ENCODE data around the gene THY1. TPM values are rescaled to one million over a fixed set of nuclear protein-coding genes. Genes with fewer than 3 reads are reported as not detected.
"Not testable (repeated sequence)": the region's sequence is repeated elsewhere in the genome, so short reads cannot be mapped to it uniquely, and the experiment has no call there.

Gene THY1
- total RNA-seq, 1 donor from 2014 or later, result 17.8 TPM

DNA sequence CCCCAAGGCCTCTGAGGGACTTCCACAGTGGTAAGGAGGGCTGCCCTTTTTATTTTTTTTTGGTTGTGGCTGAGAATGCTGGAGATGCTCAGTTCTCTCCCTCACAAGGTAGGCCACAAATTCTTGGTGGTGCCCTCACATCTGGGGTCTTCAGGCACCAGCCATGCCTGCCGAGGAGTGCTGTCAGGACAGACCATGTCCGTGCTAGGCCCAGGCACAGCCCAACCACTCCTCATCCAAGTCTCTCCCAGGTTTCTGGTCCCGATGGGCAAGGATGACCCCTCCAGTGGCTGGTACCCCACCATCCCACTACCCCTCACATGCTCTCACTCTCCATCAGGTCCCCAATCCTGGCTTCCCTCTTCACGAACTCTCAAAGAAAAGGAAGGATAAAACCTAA lies 4.2 kb downstream of the THY1 start:
- no peak for DNase-seq (ENCODE audit: low spot score)

- DNase-seq (ENCODE audit: low spot score), result no peak
Observed at GRCh38 chr11:119417726-119418540, 5.0 kb downstream of the THY1 start.

DNA sequence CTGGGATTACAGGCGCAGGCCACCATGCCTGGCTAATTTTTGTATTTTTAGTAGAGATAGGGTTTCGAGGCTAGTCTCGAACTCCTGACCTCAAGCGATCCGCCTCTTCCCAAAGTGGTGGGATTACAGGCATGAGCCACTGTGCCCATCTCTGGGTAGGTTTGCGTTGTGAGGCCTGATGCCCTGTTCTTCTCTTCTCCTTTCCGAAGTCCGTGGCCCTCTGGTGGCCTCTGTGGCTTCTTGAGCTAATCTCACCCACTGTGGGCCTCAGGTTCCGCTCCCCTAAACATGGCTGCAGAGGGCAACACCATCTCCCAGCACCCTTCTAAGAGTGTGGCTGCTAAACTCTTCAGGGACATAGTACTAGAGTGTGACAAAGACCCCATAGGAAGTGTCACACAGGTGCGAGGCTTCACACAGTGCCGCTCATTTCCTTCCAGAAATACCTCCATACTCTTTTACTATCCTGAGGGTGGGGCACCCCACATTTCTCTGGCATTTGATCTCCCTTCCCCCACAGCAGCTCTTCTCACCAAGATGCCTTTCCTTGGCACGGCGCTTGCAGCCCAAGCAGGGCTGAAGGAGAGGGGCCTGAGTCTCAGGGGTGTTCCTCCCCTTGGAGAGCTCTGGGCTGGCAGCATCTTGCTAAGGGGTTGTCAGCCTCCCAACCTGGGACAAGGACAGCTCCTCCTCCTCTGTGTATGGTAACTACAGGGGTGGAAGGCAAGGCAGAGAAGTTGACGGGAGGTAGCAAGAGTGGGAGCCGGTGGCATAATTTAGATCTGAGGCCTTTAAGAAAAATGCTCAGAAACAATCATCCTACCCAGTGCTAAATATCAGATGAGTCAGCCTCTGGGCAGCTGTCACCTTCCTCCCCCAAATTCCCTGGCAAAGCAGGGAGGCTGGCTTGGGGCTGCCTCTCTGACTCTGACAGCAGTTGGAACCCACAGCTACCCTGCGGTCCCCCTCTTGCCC lies 6.1 kb downstream of the THY1 start:
- no peak for DNase-seq (ENCODE audit: low spot score)

DNA sequence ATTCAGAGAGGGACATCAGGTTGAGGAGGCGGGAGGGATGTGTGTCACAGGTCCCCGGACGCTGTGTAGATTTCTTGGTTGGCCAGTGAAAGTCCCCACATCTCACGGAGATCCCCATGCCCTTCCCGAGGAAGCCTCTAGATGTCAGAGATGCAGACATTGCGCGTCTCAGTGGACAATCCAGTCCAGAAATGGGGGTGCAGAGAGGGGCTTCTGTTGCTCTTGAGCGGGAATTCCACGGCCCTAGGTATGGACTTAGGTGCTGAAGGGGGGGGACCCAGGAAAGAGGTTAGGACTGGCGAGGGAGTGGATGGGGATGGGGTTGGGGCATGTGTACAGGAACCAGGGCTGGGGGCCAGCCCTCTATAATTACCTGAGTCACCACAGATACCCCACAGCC lies 7.0 kb downstream of the THY1 start:
- DNase-seq (ENCODE audit: low spot score), result no peak

DNA sequence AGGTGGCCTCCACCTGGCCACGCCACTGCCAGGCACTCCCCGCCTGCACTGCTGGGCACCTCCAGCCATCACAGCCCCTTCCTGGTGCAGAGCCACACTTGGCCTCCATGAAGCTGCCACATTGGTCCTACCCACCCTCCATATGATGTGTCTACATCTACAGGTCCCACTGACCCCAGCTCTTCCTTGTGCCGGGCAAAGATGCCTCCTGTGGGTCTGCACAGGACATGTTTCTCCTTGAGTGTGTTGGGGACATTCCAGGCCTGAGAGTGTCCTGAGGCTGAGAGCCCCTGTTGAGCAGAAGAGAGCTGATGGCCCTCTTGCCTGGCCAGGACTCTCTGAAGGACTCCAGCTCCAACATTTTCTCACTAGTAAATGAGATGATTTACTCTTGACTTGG lies 7.5 kb downstream of the THY1 start:
- no peak for DNase-seq (ENCODE audit: low spot score)

GRCh38 chr11:119414734-119415133 lies 8.2 kb downstream of the THY1 start:
- no peak for DNase-seq (ENCODE audit: low spot score)

DNA sequence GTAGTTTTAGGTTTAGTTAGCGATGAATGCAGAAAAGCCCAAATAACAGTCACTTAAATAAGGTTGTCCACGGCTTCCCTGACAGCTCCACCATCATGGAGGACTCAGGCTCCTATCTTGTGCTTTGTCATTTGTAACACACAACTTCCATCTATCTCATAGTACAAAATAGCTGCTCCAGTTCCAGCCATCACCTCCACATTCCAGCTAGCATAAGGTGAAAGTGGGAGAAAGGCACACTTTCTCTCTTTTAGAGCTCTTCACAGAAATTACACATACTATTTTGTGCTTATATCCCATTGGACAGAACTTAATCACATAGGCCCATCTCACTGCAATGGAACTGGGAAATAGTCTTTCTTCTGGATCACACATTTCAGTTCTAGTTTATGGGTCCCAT lies 8.7 kb downstream of the THY1 start:
- no peak for DNase-seq (ENCODE audit: low spot score)

- no peak for DNase-seq (ENCODE audit: low spot score)
Observed at GRCh38 chr11:119412072-119412471, 10.9 kb downstream of the THY1 start.

DNA sequence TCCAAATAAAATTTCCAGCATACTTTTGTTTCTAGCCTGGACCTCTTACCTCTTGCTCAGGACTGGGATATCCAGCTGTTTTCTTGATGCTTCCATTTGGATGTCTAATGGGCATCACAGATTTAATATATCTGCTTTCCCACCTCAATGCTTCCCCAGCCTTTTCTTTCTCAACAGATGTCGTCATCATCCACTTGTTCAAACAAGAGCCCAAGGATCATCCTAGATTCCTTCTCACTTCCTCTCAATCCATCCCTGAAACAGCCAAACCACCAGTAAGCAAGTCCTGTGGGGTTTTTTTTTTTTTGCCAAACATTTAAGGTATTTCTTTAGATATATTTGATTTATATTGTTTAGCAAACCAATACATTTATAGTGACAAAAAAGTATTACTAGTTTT lies 12.5 kb downstream of the THY1 start:
- DNase-seq (ENCODE audit: low spot score), result no peak

DNA sequence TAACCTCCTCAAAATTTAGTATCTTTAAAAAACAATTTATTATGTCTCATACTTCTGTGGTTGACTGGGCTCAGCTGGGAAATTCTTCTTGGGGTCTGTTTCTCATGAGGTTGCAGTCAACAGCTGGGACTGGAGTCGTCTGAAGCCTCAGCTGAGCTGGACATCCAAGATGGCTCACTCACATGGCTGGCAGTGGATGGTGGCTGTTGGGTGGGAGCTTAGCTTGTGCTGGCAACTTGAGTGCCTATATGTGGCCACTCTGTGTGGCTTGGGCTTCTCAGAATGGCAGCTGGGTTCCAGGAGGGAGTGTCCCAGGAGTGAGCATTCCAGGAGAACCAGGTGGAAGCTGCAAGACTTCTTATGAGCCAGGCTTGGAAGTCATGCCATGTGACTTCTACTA lies 13.2 kb downstream of the THY1 start:
- DNase-seq (ENCODE audit: low spot score), result no peak

DNA sequence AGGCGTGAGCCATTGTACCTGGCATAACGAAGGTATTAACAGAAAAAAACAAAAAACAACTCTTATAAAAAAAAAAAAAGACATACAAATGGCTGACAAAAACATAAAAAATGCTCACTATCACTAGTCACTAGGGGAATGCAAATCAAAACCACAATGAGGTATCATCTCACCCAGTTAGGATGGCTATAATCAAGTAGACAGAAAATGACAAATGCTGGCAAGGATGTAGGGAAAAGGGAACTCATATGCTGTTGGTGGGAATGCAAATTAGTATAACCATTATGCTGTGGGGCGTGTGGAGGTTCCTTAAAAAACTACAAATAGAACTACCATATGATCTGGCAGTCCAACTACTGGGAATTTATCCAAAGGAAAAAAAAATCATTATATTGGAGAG lies 17.0 kb downstream of the THY1 start:
- no peak for DNase-seq (ENCODE audit: low spot score)

- not testable (repeated sequence) for DNase-seq (ENCODE audit: low spot score)
Observed at GRCh38 chr11:119405448-119405847, 17.5 kb downstream of the THY1 start.

GRCh38 chr11:119404872-119405271 lies 18.1 kb downstream of the THY1 start:
- DNase-seq (ENCODE audit: low spot score), result no peak

DNA sequence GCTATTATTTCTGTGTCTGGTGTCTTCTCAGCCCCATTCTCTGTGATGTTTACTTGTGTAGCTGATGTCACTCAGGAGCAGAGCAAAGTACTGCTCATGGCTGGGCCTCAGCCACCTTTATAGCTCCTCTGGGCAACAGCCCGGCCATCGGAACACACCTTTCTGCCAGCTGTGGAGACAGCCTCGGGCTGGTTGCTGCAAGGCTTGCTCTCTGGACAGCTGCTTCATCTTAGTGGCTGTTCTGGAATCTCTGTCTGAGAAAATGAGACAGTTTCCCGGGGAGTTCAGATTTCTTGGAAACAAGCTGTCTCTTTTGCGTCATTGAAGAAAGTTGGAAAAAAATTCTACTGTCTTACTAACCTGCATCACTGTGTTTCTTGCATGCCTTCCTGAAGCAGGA lies 20.0 kb downstream of the THY1 start:
- DNase-seq (ENCODE audit: low spot score), result no peak

DNA sequence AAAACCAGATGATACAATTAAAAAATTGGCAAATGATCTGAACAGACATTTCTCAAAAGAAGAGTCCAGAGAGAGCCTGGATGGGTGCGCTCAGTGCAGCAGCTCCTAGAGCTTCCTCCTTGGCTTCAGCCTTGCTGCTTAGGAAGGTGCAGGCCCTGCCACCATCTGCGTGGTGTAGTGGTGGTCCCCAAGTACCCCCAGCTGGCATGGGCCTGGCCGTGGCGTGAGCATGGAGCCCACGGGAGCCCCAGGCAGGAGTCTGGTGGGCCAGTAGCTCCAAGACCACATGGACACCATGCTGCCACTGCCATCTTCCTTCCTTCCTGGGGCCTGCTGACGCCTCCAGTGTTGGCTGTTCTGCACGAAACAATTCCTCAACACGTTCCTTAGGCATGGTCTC lies 20.5 kb downstream of the THY1 start:
- no peak for DNase-seq (ENCODE audit: low spot score)

DNA sequence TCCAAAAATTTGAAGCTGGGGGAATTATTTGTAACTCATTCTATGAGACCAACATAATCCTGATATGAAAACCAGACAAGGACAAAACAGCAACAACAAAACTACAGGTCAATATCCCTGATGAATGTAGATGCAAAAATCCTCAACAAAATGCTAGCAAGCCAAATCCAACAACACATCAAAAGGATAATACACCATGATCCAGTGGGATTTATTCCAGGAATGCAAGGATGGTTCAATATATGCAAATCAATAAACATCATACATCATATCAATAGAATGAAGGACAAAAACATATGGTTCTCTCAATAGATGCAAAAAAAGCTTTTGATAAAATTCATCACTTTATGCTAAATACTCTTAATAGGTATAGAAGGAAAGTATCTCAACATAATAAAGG lies 22.1 kb downstream of the THY1 start:
- no peak for DNase-seq (ENCODE audit: low spot score)

GRCh38 chr11:119397740-119398139 lies 25.2 kb downstream of the THY1 start:
- DNase-seq (ENCODE audit: low spot score), result no peak

- DNase-seq (ENCODE audit: low spot score), result no peak
Observed at GRCh38 chr11:119396835-119397234, 26.1 kb downstream of the THY1 start.

DNA sequence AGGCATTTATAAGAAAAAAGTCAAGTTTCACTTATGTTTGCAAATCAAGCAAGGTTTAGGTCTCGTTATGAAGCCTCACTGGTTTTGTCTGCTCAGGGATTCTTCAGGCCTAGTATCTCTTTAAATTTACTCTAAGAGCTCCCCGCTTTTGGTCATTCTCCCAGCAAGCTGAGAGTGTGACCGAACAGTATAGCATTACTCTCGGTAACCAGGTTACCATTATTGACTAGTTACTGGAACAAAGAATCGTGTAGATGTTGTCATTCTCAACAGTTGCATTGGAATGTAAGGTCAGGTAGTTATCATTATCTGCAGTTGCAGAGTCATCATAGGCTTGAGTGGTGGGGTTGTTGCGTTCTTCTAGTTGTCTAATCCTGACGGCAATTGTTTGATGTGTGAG lies 31.7 kb downstream of the THY1 start:
- no peak for DNase-seq (ENCODE audit: low spot score)

GRCh38 chr11:119389611-119390254 lies 33.2 kb downstream of the THY1 start:
- no peak for DNase-seq (ENCODE audit: low spot score)

- DNase-seq (ENCODE audit: low spot score), result no peak
Observed at GRCh38 chr11:119388103-119388502, 34.9 kb downstream of the THY1 start.

GRCh38 chr11:119384332-119384731 lies 38.6 kb downstream of the THY1 start:
- DNase-seq (ENCODE audit: low spot score), result no peak

Data from mucosa of gallbladder (tissue), 1 donor.